HG02973 (cell line): ENCODE measurements around the gene SYNGR3.
A peak's percentile ranks its signal among the peaks of the same experiment; 100 is the strongest.
"Not testable (repeated sequence)": the region's sequence is repeated elsewhere in the genome, so short reads cannot be mapped to it uniquely, and the experiment has no call there.

Experiments
- ATAC-seq: cut with Tn5 transposase; IDR thresholded peaks from one replicate; pipeline ENCODE4 v1.9.1; 2021; ENCODE audit warnings: moderate library complexity; ENCODE audit not compliant: unreplicated experiment

SYNGR3 gene

DNA sequence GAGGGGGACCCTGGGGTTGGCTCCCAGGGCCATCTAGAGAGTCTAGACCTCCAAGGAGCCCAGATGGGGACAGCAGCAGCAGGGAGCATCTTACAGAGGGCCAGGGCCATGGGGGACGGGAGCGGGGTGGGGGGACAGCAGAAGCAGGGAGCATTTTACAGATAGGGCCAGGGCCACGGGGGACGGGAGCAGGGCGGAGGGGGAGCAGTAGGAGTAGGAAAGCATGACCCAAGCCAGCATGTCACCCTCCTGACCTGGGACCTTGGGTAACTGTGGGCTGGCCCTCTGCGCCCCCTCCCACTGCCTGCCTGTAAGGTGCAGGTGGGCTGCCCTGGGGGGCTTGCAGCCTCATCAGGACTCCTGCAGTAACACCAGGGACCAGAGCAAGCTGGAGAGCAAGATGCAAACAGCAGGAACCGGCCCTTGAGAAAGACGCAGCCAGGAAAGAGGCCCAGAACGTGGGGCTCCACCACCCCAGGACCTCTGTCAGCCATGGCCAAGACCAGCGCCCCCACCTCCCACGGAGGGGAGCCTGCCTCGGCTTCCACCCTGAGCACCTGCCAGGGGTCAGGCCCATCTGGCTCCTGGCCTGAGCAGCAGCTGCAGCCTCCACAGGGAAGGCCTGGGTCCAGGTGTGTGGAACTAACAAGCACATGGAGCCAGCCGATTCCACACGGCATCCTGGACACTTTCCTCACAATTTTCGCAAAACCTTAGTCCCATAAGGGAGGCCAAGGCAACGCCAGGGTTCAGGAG, 17.5 kb downstream of the SYNGR3 start:
- ATAC-seq = no peak

DNA sequence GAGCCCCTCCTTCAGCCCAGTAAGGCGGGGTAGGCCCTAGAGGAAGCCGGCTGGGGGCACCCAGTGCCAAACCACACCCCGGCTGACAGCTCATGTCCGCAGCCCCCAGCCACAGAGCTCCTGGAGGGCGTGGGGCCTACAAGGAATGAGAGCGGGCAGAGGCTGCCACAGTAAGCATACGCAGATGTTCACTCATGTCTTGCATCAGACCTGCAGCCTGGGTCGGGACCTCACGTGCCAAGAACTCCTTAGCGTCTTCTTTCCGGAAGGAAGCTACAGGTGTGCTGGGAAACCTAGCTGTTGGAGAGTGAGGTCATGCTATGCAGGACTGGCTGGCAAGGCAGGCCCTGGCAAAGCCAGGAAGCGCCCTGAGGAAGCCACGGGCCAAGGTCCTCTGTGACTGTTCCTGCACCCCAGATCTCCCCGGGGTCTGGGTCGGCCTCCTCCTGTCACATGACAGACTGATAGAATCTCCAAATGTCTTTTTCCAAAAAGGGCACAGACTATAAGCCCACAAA, 18.3 kb downstream of the SYNGR3 start:
- no peak for ATAC-seq

DNA sequence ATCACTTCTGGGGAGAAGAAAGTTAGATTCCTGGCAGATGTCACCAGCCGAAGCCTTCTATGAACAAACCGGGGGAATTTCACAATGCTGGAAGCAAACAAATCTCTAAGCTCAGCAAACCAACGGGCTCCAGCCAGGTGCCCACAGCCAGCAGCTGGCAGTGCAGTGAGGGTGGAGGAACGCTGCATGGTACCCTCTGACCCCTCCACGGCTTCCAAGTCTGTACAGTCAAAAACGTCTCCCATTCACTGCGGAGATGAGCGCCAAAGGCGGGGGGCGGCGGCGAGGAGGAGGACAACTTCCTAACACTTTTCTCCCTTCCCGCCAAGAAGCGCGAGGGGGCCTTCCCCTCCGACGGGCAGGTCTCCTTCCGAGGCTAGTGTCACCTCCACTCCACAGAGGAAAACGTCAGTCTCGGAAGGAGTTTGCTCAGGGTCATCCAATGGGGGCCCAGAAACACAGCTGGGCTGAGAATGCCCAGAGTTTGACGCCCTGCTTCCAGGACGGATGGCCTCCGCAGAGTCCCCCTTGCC, 18.9 kb downstream of the SYNGR3 start:
- ATAC-seq = no peak

DNA sequence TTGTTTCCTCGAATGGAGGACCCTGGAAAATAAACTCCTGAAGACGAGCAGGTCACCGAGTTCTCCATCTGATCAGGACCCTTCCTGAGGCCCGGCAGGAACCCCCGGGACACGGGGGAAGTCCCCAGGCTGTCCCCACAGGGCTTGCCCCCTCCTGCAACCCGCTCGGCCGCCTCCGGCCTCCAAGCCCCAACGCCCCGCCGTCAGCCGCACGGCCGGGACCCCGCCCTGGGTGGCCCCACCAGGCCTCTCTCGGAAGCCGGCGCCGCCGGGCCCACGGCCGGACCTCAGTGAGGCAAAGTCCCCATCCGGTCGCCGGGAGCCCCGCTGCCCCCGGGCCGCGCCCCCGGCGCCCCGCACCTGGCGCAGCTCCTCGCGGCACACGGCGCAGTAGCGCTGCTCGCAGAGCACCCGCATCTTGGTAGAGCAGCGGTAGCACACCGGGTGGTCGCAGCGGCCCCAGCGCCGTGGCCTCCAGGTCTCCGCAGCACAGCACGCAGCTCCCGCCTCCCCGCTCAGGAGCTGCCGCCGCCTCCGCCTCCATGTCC, 19.5 kb downstream of the SYNGR3 start:
- peak; percentile 17 for ATAC-seq

DNA sequence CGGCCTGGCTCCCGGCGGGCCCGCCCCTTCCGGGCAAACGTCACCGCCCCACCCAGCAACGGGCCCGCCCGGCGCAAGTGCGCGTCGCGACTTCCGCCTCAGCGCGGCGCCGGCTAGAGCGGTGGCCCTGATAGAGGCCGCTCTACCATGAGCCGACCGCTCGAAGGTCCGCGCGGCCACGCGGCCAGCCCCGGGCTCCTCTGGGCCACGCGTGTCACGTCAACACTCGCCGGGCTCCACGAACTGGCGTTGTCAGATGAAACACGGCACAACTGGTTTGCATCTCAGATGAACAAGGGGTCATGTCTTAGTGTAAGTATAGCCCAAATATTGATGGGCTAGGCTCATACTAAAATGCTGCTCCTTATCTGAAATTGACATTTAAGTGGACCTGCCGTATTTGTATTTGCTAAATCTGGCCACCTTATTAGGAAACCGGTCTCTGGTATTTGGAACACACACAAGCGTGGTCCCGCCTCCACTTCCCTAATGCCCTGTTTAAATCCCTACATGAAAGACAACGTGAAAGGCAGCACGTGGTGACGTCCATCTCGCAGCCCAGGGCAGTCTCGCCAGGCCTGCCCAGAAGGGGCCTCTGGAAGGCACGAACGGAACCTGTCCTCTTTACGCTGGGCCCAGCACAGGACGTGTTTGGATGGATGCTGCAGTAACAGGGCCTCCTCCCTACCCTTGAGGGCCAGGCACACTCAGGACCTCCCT, 20.2 kb downstream of the SYNGR3 start, which contains the start of gene ZNF598:
Gene ZNF598 (minus strand): TSS at position 31 of the 720 bp plus-strand sequence.
- ATAC-seq = peak; percentile 68

DNA sequence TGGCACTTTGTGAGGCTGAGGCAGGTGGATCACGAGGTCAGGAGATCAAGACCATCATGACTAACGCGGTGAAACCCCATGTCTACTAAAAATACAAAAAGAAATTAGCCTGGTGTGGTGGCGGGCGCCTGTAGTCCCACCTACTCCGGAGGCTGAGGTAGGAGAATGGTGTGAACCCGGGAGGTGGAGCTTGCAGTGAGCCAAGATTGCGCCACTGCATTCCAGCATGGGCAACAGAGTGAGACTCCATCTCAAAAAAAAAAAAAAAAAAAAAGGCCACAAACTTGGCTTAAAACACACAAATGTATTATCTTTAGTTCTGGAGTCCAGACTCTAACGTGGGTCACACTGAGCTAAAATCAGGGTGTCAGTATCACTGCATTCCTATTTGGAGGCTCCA, 22.0 kb downstream of the SYNGR3 start:
- not testable (repeated sequence) for ATAC-seq

DNA sequence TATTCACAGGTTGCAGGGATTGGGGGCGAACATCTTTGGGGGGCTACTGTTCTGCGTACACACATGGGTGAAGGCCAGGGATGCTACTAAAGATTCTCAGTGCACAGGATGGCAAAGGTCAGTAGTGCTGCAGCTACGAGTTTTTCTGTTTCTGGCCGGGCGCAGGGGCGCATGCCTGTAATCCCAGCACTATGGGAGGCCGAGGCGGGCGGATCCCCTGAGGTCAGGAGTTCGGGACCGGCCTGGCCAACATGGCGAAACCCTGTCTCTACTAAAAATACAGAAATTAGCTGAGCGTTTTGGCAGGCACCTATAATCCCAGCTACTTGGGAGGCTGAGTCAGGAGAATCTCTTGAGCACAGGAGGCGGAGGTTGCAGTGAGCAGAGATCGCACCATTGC, 23.8 kb downstream of the SYNGR3 start:
- ATAC-seq = no peak

DNA sequence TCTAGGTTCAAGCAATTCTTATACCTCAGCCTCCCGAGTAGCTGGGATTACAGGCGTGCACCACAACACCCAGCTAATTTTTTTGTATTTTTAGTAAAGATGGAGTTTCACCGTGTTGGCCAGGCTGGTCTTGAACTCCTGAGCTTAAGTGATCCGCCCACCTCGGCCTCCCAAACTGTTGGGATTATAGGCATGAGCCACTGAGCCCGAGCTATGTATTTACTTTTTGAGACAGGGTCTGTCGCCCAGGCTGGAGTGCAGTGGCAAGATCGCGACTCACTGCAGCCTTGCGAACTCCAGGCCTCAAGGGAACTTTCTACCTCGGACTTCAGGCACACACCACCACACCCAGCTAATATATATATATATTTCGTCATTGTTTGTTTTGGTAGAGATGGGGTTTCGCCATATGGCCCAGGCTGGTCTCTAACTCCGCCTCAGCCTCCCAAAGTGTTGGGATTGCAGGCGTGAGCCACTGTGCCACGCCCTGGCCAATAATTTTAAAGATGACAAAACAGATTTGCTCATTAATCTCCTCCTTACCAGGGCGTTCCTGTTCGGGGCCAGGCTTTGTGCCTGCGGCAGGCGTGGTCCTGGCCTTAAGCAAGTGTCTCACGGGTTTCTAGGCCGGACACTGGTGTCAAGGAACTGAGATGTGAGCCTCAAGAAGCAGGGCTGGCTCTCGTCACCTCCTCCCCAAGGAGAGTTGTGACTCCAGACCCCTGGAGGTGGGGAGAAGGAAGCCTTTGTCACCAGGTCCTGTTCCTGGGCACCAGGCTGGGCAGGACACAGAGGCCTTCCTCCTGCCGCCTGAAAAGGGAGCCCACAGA, 25.6 kb downstream of the SYNGR3 start:
- no peak for ATAC-seq

DNA sequence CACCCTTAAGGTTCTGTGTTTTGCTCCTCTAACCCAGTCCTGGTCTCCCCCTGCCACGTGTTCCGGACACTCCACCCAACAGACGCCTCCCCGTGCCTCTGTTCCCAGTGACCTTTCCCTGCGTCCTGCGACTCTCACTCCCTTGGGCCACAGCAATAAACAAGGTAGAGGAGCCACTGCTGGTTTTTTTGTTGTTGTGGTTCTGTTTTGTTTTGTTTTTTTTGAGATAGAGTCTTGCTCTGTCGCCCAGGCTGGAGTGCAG, 26.1 kb downstream of the SYNGR3 start:
- ATAC-seq = no peak

DNA sequence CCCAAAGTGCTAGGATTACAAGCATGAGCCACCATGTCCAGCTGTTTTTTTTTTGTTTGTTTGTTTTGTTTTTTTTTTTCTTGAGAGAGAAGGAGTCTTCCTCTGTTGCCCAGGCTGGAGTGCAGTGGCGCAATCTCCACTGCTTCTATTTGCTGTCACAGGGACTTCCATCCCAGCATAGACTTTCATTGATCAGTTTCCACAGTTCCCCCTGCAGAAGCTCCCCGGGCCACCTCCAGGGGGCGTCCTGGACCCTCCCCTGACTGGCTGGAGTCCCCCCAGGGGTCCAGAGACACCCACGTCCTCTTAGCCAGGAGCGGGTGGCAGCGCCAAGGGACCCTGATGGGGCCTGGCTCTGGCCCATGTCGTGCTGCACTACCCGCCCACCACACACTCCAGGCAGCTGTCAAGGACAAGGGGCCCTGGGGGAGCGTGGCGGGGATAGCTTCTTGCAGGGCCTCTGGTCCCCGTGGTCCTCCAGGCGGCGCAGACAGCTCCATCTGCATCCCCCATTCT, 26.7 kb downstream of the SYNGR3 start:
- no peak for ATAC-seq

DNA sequence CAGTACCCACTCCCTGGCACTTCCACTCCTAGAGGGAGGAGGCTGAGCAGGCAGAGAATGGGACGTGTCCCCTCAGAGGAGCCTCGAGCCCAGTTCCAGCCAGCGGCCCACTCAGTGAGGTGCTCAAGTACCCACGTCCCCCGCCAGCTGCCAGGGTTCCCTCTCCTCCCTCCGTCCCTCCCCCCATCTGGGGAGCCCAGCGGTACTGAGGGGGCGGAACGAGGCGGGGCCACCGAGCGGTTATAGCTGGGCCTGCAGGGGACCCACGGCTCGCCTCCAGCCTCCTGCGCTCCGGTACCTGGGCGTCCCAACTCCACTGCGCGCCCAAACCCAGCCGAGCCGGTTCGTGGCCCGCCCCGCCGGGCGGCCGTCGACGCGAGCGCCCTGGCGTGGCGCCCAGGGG, 29.7 kb downstream of the SYNGR3 start, which contains the start of gene NPW:
Gene NPW (plus strand): TSS at position 268 of the 403 bp plus-strand sequence.
- no peak for ATAC-seq

DNA sequence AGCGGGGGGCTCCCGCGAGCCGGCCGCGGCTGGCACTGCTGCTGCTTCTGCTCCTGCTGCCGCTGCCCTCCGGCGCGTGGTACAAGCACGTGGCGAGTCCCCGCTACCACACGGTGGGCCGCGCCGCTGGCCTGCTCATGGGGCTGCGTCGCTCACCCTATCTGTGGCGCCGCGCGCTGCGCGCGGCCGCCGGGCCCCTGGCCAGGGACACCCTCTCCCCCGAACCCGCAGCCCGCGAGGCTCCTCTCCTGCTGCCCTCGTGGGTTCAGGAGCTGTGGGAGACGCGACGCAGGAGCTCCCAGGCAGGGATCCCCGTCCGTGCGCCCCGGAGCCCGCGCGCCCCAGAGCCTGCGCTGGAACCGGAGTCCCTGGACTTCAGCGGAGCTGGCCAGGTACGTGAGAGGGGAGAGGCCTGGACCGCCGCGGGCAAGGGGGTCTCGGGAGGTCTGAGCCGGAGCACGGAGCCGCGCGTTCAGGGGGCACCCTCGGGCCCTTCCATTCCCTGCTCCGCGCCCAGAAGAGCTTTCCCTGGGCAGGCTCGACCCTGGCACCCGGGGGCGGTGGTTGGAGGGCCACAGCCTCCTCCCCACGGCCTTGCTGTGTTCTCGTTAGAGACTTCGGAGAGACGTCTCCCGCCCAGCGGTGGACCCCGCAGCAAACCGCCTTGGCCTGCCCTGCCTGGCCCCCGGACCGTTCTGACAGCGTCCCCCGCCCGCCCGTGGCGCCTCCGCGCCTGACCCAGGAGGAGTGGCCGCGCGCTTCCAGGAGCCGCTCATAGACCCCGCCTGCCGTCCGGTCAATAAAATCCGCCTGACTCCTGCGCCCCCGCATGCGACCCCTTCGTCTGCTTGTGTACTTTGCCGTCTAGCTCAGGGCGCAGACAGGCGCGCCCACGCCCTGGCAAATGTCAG, 30.4 kb downstream of the SYNGR3 start:
- no peak for ATAC-seq

DNA sequence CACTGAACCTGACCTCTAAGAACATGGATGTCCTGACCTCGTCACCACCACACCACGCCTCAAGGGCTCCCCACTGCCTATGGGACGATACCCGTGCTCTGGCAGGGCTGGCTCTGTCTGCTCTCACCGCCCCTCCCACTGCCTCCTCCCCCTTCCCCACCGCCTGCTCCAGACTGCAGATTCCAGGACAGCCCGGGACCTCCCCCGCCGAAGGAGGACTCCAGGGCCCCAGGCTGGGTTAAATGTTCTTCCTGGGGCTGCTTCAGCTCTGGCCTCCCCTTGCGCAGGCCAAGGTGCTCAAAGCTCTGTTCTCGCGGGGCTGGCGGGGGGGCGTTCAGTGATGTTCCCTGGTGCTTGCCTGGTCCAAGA, 32.9 kb downstream of the SYNGR3 start:
- no peak for ATAC-seq

DNA sequence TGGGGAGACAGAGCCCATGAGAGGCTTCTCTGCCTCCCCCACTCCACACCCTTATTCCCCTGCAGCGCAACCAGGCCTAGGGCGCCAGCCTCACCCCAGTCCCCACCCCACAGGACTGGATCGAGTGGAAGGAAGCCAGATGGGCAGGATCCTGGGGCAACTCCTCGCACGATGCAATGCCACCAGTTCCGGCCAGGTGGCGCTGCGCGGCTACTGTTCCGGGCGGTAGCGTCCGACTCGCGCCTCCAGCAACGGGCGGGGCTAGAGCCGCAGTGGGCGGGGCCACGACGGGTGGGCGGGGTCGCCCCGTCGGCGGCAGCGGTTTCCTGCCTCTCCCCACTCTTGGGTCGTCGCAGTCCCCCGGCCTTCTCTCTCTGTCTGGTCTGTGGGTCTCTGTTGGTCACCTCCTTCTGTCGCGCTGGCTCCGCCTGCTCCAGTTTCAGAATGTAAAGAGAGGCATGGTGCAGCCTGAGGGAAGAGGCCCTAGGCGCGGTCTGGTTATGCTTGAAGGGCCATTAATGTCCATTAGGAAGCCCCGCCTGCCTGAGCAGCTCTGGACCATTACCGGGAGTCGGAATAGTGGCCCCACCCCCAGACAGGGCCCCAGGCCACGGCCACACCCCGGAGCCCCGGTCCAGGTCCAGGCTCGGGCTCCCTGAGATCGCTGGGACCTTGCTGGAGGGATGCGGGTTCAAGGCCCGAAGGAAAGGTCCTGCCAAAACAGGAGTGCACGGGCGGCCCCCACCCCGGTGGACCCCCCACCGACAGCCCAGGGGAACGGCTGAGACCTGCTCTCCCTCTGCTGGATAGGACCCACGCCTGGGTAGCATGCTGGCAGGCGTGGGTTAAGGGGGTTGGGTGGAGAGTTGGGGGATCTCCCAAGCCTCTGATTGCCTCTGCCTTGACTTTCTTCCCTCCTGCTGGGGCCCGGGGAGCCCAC, 33.6 kb downstream of the SYNGR3 start:
- peak; percentile 59 for ATAC-seq

DNA sequence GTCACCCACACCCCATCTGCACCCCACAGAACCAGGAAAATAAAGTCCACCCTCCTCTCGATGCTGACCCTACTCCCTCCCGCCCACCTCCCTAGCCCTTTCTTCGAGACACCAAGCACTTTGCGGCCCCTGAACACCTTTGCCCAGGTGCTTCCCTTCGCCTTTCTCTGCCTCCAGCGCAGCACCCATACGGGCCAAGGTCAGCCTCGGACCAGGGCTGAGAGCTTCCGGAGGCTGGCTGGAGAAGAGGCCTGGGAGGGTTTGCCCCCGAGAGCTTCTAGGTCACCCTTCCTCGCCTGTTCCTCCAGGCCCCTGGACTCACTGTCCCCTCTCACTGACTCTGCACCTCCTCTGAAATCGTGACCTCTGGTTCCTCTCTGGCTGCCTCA, 34.3 kb downstream of the SYNGR3 start:
- no peak for ATAC-seq

DNA sequence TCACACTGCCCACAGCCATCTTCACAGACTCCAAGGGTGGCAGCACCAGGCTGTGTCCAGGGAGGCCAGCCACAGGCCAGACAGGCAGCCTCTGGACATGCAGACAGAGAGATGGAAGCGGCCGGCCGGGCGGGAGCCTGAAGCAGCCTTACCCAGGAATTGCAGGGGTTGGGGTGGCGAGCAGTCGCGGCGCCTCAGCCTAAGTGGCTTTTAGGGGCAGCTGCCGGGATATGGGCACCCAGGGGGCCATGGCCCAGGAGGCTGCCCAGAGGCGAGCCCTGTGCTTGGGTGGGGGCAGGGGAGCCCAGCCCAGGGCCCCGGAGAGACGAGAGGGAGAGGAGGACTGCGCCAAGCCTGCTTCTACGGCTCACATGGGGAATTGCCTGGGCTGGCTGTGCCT, 35.5 kb downstream of the SYNGR3 start:
- ATAC-seq = no peak

DNA sequence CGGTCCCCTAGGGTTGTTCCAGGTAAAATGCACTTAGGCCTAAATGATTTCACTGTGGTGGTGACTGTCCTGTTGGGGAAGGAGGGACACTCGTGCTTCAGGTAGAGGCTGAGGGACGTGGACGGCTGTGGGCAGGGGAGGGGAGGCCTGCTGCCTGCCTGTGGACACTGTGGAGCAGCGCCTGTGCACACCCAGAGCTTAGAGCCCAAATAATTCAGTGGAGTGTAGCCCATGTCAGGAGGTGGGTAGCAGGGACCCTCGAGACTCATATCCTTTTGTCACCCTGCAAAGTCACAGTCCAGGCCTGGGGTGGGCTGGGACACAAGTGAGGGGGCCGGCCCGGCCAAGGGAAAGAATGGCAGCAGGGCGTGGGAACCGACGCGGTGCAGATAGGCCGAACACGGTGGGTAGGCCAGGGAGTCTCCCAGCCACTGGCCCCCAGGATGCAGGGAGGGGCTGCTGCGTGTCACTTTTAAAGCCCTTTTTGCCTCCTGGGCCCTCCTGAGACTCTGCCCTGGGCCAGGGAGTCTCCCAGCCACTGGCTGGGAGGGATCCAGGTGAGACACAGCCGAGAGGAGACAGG, 36.2 kb downstream of the SYNGR3 start:
- no peak for ATAC-seq

DNA sequence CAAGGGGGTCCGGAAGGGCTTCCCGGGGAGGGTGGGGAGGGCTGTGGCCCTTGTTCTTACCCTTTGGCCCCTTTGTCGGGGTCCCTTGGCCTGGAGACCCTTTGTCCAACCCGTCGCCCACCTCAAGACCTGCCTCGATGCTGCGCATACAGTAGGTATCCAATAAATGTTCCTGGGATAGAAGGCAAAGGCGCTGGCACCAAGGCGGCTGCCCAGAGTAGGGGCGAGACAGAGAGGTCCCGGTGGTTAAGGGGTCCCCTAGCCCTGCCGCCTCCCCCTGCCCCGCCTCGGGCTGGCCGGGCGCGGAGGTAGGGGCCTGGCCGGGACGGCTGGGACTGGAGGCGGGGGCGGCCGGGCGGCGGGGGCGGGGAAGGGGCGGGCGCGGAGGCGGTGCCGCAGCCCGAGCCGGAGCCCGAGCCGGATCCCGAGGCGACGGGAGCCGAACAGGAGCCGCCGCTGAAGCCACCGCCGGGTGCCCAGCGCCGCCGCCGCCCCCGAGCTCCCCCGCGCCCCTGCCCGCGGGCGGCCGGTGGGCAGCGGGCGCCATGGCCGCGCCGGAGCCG, 36.8 kb downstream of the SYNGR3 start, which contains the start of gene NHERF2:
Gene NHERF2 (plus strand): TSS at position 442 of the 563 bp plus-strand sequence. CDS start 104 bp downstream, at position 546.
- ATAC-seq = no peak
